ENCODE measurements around the gene HLA-A. TPM values are rescaled to one million over a fixed set of nuclear protein-coding genes. Genes with fewer than 3 reads are reported as not detected.

The HLA-A gene
- total RNA-seq, 1 experiment from 2014 or later: 251 TPM

GRCh38 chr6:29967379-29968010, 25.2 kb downstream of the HLA-A start:
- peak; percentile 60 for DNase-seq (ENCODE audit: low read depth, low spot score)
- ChIA-PET POLR2A (interaction anchor here (1.0 to 1.9 kb wide), 2 partner anchors 9 to 15 kb away, joined by 3 to 9 read pairs; no protein-coding TSS in a partner anchor), RAD21 (ENCODE audit: low non-redundant PET in 1 of 2, low total read pairs in 2 of 2, uncharacterized antibody in 2 of 2, unreplicated experiment in 2 of 2) (interaction anchor here in 1 of 2 experiments (0.6 kb wide), 1 partner anchor 77 kb away, joined by 3 read pairs; no protein-coding TSS in a partner anchor), CTCF (interaction anchor here (0.7 to 1.3 kb wide), 4 partner anchors 14 to 317 kb away, joined by 3 to 6 read pairs (median 3); no protein-coding TSS in a partner anchor)
- TF ChIP-seq JUND (IDR thresholded peaks at IDR 0.05): peak; percentile 25; the same call in 1 of the 2 replicates
- TF ChIP-seq FOSL1 (IDR thresholded peaks at IDR 0.05; ENCODE audit: low read depth): no peak
- peak in 2 of 3 experiments; percentile 22 to 37; a peak in 3 of 6 replicates for TF ChIP-seq CTCF (IDR thresholded peaks at IDR 0.05 in 2 of 3, conservative IDR thresholded peaks at IDR 0.05 in 1 of 3; ENCODE audit: borderline replicate concordance in 1 of 3, insufficient read depth in 1 of 3, low read depth in 2 of 3, low read length in 2 of 3)
- no peak for TF ChIP-seq ATF3 (IDR thresholded peaks at IDR 0.05)
- TF ChIP-seq ELF1 (IDR thresholded peaks at IDR 0.05; ENCODE audit: borderline replicate concordance, low read depth): no peak
- peak; percentile 52 for TF ChIP-seq RAD21 (IDR thresholded peaks at IDR 0.05; ENCODE audit: low read depth)
- BruUV-seq (replicated peaks): no TSS peak
- Histone ChIP-seq H3K9ac (ENCODE audit: low read length) (0 out of 2 replicates have a peak overlapping the region, but pooled peaks have one; percentile 12), H3K27ac (ENCODE audit: low read depth, low read length) (peak overlapping the region; percentile 86), H3K27me3 (ENCODE audit: insufficient read depth, low read length) (no peaks in the 10 kb centered on the region), H3K9me3 (ENCODE audit: control insufficient read depth in 1 of 2, insufficient read depth in 1 of 2, low read depth in 1 of 2, low read length in 2 of 2) (no peaks in the 10 kb centered on the region), H3K79me2 (ENCODE audit: insufficient read depth, low read length) (no peaks in the 10 kb centered on the region), H3K4me1 (ENCODE audit: control insufficient read depth in 1 of 2, insufficient read depth in 2 of 2, low read length in 2 of 2) (peaks cover 41 to 54% of the 10 kb centered on the region in 2 experiments), H3K4me2 (ENCODE audit: low read length) (peak overlapping the region; percentile 74), H3K4me3 (replicated peaks in 1 of 2; ENCODE audit: low read depth in 1 of 2, low read length in 2 of 2) (peak overlapping the region; percentile 7 to 50; a peak in 2 of 4 replicates), H2AFZ (ENCODE audit: low read depth, low read length, poor library complexity, severe bottlenecking) (no peak overlapping the region), H4K20me1 (ENCODE audit: insufficient read depth) (no peaks in the 10 kb centered on the region), H3K9me2 (ENCODE audit: insufficient read depth) (no peaks in the 10 kb centered on the region), H3K36me3 (ENCODE audit: control insufficient read depth in 1 of 2, insufficient read depth in 2 of 2, low read length in 2 of 2) (no peaks in the 10 kb centered on the region)
- intact Hi-C loops (cut with micrococcal nuclease): loop anchor here (5.0 kb wide), 1 partner anchor 1045 kb away; the partner anchor contains the start of gene TRIM27
- ATAC-seq: peak; percentile 31; the same call in 1 of the 2 replicates

Data from HCT116 (cell line).